GM04504 (cell line): Measurements from ENCODE around the gene ZNF451.
"Not testable (repeated sequence)": the region's sequence is repeated elsewhere in the genome, so short reads cannot be mapped to it uniquely, and the experiment has no call there.

ENCODE experiments used
- DNase-seq: peaks from one replicate; pipeline ENCODE4 v3.0.0-alpha.2; 2012; ENCODE audit warnings: low read depth

Gene ZNF451, protein sequence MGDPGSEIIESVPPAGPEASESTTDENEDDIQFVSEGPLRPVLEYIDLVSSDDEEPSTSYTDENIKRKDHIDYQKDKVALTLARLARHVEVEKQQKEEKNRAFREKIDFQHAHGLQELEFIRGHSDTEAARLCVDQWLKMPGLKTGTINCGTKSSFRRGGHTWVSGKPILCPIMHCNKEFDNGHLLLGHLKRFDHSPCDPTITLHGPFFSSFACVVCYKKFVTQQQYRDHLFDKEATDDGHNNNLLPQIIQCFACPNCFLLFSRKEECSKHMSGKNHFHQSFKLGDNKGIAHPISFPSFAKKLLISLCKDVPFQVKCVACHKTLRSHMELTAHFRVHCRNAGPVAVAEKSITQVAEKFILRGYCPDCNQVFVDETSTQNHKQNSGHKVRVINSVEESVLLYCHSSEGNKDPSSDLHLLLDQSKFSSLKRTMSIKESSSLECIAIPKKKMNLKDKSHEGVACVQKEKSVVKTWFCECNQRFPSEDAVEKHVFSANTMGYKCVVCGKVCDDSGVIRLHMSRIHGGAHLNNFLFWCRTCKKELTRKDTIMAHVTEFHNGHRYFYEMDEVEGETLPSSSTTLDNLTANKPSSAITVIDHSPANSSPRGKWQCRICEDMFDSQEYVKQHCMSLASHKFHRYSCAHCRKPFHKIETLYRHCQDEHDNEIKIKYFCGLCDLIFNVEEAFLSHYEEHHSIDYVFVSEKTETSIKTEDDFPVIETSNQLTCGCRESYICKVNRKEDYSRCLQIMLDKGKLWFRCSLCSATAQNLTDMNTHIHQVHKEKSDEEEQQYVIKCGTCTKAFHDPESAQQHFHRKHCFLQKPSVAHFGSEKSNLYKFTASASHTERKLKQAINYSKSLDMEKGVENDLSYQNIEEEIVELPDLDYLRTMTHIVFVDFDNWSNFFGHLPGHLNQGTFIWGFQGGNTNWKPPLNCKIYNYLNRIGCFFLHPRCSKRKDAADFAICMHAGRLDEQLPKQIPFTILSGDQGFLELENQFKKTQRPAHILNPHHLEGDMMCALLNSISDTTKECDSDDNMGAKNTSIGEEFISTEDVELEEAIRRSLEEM

DNA sequence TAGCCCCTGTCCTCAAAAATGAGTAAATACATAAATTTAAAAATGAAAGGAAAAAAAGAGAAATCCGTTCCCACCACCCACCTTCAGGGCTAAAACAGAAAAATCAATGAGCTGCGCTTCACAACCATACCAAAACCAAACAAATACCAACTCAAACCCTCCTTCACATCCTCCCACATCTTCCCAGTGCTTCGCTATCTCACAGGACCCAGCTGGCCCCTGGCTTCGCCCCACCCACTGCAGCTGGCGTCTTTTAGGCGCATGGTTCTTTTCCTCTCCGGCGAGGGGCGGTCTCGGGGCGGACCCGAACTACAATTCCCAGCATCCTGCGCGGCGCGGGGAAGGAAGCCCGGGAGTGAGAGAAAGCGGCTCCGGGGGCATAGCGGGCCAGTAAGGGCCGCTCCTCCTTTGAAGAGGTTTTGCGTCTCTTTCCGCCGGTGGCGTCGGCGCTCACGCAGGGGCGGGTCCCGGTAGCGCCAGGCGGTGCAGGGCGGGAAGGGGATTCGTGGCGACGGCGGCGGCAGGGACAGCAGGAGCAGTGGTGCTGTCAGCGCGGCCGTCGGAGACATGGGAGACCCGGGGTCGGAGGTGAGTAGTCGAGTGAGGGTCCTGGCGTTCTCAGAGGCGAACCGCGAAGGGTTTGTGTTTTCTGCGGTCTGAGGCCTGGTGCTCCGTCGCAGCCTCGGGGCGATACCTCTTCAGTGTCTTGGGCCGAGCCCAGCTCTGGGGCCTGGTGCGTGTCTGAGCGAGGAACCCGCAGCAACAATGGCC is at the start of gene ZNF451:
Gene ZNF451, plus strand, starts transcription at position 502 of the 771 bp plus-strand sequence. Its CDS starts 66 bp downstream, at position 568.
- peak; percentile 94 for DNase-seq

DNA sequence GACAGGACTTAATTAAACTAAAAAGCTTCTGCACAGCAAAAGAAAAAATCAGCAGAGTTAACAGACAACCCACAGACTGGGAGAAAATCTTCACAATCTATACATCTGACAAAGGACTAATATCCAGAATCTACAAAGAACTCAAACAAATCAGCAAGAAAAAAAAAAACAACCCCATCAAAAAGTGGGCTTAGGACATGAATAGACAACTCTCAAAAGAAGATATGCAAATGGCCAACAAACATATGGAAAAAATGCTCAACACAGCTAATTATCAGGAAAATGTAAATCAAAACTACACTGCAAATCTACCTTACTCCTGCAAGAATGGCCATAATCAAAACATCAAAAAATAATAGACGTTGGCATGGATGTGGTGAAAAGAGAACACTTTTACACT is 45.9 kb upstream of the ZNF451 start:
- DNase-seq, result not testable (repeated sequence)

DNA sequence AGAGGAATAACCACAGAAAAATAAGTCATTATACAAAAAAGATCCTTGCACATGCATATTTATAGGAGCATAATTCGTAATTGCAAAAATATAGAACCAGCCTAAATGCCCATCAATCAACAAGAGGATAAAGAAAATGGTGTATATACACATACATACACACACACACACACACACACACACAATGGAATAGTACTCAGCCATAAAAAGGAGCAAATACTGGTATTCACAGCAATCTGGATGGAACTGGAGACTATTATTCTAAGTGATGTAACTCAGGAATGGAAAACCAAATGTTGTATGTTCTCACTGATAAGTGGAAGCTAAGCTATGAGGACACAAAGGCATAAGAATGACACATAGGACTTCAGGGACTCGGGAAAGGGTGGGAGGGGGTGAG is 45.4 kb upstream of the ZNF451 start:
- no peak for DNase-seq

DNA sequence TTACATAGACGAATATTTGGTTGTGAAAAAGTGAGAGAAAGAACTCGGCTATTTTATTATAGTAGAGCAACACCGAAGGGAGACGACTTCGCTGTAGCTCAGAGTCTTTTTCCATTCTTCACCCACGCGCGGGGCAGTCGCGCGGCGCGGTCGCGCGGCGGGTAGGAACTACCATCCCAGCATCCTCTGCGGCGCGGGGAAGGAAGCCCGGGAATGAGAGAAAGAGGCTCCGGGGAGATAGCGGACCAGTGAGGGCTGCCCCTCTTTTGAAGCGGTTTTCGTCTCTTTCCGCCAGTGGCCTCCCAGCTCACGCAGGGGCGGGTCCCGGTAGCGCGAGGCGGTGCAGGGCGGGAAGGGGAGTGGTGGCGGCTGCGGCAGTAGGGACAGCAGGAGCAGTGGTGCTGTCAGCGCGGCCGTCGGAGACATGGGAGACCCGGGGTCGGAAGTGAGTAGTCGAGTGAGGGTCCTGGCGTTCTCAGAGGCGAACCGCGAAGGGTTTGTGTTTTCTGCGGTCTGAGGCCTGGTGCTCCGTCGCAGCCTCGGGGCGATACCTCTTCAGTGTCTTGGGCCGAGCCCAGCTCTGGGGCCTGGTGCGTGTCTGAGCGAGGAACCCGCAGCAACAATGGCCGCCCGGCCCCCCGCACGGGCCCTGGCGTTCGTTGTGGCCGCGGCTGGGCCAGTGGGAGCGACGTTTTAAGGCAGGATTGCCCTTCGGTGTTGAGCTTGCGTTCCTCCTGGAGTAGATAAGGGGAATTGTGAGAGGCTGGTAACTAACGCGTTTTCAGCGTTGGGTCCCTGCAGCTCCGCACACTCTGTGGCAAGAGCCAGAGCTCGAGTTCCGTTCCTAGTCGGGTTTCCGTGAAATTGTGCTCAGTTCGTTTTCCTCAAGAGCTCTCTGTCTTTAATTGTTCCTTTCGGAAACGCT is 43.4 kb upstream of the ZNF451 start, which contains the start of gene KIAA1586:
Gene KIAA1586, plus strand, starts transcription at position 362 of the 925 bp plus-strand sequence. Its CDS starts 63 bp downstream, at position 425.
- DNase-seq, result peak; percentile 83

DNA sequence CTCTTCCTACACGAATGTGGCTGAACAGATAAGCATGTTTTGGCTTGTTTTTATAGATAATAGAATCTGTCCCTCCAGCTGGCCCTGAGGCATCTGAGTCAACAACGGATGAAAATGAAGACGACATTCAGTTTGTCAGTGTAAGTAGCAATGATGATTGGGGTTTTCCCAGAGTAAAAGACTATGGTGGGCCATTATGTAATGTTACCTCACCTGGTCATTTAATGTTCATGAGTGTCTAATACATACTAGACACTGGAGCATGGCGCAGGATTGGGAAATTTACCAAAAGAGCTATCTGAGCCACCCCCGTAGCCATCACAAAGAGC is 42.8 kb upstream of the ZNF451 start:
- not testable (repeated sequence) for DNase-seq

DNA sequence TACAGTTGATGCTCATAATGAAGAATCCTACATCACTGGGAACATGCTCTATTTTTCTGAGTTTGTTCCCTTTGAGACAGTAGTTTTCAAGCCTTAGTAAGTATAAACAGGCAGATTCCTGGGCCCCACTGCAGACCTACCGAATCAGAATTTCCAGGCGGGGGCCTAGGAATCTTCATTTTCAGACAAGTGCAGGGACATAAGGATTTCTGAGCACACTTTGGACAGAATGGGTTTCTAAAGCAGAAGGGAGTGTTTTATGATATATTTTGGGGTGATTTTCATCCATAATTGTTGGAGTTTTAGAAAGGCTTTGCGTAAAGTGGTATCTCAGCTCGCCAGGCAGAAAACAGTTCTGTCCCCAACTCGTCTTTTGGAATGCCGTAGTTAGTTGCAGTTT is 42.1 kb upstream of the ZNF451 start:
- not testable (repeated sequence) for DNase-seq

DNA sequence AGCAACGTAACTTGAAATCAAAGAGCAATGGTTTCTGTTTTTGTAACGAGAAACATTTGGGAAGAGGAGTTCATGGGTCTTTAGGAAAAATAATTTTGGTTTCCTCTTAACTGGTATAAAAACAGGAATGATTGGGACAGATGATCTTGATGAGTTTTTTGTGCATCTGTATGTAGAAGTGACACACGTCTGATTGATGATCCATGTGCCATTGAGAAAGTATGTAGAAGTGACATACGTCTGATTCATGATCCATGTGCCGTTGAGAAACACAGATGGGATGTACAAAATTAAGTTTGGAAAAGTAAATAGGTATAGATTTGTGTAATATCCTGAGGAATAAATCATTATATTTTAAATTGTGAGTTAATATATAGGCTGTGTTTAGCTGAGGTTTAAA is 41.4 kb upstream of the ZNF451 start:
- no peak for DNase-seq

DNA sequence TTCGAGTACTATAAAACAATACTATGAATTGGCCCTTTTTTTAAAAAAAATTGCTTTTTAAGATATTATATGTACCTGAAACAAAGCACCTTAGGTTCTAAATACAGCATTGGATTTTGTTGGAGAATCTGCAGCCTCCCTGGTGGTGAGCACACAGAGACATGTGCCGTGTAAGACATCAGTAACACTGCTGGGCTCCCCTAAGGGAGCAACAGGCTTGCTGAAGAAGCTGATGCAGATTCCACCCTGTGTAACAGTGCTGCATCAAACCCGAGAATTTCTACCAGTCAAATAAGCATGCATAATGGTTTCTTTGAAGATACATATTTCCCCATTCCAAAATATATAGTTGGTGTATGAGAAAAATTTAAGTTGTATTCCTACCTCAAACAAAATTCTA is 26.1 kb upstream of the ZNF451 start:
- no peak for DNase-seq

DNA sequence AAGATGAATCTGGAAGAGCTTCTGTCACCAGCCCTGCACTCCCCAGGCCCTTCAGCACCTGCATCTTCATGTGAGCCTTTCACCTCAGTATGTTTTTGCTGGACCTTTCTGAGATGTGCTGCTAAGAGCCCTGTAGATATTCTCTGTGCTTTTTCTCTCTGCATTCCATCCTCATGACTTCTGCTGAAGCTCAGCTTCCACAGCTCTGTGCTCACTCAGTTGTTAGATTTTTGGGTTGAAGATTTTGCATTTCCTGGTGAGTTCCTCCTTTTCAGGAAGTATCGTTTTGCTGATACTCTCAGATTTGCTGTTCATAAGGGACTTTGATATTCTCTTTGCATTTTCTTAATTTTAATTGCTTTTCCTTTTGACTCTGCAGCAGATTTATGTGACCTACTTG is 25.2 kb upstream of the ZNF451 start:
- DNase-seq, result peak; percentile 5

DNA sequence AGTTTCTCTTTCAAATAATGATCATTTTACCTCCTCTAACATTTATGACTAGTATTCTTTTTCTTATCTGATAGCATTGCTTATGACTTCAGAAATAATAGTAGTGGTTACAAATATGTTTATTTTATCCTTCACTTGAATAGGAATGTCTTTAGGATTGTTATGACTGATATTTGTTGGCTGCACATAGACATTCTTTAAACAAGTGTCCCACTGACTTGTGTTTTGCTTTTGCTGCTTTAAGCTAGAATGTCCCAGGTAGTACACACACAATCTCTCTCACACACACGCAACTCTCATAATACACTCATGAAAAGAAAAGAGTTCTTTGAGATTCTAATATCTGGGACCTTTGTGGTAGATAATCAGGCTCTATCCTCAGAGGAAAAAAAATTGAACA is 21.9 kb upstream of the ZNF451 start:
- no peak for DNase-seq

DNA sequence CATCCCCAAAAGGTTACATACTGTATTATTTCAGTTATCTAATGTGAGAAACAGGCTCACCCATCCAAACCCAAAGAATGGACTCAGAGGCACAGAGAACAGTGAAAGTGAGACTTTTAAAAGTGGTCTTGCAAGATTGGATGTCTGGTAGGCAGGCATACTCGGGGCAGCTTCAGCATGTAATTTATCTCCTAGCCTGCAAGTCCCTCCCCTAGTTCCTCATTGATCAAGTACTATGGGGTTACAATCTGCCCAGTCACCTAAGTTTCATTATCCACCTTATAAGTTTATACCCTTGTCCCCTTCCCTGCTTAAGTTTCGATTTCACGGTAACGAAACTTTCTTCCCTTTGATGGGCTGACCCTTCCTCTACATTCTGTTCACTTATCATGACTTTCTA is 20.8 kb upstream of the ZNF451 start:
- no peak for DNase-seq

DNA sequence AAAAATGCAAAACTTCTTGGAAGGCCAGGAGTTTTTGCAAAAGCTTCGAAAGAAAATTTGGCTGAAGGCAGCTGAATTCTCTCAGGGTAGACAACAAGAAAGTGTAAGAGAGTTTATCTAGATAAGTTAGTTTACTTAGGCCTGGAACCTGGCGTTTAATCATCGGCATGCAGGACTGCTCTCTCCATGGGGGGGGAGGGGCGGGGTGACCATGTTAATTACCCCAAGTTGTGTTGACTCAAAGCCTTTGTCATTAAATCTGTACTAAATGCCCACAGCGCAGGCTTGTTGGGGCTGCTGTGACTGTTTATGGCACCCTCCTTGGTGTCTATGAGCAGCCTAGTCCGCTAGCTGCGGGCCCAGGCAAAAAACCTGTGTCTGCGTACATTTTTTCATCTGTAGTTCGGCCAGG is 20.1 kb upstream of the ZNF451 start:
- no peak for DNase-seq

DNA sequence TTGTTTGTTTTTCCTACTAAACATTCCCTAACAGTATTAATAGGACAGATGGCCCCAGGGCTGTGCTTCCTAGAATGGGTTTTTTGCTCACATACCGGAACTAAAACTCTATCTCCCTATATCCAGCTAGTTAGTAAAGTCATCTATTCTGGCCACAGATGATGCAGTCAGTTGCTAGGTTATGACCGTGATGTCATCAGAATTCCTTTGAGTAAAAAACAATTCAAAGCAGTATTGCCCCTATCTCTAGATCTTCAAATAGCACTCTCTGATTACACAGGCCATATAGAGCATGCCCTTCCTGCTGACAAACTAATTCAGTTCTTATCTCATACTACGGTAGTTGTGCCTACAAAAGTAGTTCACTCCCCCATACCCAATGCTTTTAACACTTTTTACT is 17.9 kb upstream of the ZNF451 start:
- no peak for DNase-seq

DNA sequence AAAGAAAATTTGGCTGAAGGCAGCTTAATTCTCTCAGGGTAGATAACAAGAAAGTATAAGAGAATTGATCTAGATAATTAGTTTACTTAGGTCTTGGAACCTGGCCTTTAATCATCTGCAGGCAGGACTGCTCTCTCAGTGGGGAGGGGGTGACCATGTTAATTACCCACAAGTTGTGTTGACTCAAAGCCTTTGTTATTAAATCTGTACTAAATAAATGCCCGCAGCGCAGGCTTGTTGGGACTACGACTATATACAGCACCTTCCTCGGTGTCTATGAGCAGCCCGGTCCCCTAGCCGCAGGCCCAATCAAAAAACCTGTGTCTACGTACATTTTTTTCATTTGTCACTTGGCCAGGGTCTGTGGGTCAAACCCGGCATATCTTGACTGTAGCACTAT is 15.6 kb upstream of the ZNF451 start:
- DNase-seq, result no peak

DNA sequence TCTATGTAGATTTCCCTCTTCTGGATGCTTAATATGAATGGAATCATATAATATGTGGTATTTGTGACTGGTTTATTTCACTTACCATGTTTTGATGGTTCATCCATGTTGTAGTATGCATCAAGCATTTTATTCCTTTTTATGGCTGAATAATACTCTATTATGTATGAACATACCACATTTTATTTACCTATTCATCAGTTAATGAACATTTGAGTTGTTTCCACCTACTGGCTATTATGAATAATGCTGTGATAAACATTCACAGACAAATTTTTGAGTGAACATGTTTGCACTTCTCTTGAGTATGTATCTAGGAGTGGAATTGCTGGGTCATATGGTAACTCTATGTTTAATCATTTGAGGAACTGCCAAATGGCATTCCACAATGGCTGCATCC is 14.9 kb upstream of the ZNF451 start:
- no peak for DNase-seq

DNA sequence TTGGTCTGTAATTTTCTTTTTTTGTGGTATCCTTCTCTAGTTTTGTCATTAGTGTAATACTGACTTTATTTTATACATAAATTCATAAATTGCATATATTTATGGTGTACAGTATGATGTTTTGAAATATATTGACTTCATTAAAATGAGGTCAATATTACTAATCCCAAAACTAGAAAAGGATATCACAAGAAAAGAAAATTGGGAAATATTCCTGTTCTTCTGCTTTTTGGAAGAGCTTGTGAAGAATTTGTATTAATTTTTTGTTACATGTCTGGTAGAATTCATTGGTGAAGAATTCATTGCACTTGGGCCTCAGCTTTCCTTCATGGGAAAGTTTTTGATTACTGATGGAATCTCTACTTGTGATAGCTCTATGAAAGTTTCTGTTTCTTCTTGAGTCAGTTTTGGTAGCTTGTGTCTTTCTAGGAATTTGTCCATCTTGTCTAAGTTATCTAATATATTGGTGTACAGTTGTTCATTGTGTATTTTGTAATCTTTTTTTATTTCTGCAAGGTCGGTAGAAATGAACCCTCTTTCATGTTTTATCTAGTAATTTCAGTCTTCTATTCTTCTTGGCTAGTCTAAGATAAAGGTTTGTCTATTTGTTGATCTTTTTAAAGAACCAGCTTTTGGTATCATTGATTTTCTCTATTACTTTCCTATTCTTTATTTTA is 11.3 kb upstream of the ZNF451 start:
- no peak for DNase-seq

DNA sequence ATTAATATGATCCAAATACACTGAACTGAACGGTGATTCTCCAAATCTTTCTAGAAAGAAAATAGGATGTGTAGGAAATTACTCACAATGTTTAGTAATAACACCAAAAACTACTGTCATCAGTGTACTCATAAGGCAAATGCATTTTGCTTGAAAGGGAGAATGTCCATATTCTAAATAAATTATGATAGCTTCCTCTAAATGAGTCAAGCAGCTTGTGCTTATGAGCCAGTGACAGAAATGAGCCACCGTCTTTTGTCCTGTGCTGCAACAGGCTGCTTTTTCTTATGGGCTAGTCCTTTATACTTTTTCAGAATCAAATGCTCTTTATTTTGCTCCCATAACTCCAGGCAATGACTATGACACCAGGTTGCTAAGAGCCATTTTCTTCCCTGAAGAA is 4.5 kb upstream of the ZNF451 start:
- DNase-seq, result no peak

DNA sequence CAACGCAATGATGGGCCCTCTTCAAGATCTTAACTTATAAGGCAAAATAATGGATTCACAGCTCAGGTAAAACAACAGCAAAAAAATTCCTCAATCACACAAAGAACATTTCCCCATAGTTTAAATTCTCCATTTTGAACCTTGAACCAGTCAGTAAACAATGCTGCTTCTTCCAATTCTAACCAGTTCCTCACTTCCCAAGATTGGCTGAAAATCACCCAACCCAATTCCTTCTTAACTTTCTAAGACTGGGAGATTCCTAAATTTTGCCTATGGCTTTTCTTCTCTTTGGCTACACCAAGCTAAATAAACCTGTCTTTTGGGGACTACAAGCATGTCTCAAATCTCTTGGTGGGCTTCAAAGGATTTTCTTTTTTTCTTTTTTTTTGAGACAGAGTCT is 3.1 kb upstream of the ZNF451 start:
- no peak for DNase-seq

DNA sequence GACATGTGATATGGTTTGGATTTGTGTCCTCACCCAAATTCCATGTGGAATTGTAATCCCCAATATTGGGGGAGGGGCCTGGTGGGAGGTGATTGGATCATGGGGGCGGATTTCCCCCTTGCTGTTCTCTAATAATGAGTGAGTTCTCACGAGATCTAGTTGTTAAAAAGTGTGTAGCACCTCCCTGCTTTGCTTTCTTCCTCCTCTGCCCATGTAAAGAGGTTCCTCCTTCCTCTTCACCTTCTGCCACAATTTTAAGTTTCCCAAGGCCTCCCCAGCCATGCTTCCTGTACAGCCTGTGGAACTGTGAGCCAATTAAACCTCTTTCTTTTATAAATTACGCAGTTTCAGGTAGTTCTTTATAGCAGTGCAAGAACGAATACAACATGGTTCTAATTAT is 2.1 kb upstream of the ZNF451 start:
- DNase-seq, result no peak

DNA sequence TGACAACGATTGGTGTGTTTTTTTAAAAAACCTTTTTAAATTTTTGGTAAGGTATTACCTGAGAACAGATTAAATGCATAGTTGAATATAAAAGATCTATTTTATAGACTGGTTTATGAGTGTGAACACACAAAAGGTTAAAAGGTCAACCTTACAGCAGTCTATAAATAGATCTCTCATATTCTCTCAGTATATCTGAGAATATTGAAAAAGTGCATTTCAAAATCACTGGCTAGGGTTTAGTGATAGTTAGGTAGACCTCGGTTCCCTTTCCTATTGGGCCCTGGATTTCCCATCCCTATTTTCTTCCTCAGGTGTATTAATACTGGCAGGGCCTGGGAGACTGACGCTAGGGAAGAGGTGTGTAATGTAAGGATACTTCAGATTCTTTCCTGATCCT is 723 bp upstream of the ZNF451 start:
- no peak for DNase-seq
